Measurements from ENCODE around the gene IFNGR1. TPM values are rescaled to one million over a fixed set of nuclear protein-coding genes. Genes with fewer than 3 reads are reported as not detected.
"Not testable (repeated sequence)": the region's sequence is repeated elsewhere in the genome, so short reads cannot be mapped to it uniquely, and the experiment has no call there.

Gene IFNGR1
- polyA plus RNA-seq, 4 donors = 52.0 to 69.5 (median 57.8) TPM

DNA sequence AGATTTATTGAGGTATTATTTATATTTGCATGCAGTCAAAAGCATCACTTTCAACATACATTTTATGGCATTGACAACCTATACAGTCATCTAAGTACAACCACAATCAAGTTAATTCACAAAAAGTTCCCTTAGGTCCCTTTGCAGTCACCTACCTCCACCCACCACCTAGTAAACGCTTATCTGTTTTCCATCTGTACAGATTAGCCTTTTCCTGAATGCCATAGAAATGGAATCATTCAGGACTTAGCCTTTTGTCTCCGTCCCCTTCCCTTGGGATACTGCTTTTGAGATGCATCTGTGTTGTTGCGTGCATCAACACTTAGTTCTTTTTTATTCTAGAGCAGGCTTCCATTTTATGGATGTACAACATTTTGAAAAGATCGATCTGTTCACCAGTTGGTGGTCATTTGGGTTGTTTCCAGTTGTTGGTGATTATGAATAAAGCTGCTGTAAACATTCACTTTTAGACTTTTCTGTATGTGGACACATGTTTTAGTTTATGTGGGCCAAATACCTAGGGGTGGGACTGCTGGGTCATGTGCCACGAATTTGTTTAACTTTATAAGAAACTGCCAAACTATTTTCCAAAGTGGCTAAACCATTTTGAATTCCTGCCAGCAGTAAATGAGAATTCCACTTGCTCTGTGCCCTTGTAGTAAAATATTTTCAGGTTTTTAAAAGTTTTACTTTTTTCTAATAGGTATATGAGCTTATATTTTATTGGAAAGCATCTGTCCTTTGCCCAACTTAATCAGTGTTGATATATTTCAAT lies 17.6 kb upstream of the IFNGR1 start:
- DNase-seq (ENCODE audit: low read depth in 4 of 4, low spot score in 2 of 4) = no peak

DNA sequence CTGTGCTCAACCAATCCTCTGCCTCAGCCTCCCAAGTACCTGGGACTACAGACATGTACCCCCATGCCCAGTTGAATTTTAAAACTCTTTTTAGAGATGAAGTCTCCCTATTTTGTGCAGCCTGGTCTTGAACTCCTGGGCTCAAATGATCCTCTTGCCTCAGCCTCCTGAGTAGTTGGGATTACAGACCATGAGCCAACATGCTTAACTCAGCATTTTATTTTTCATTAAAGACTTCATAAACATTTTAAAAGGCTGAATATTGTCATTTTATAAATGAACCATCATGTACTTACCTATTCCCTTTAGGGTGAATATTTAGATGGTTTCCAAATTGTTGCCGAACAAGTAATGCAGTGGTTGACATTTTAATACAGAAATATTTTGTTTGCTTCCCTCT lies 16.5 kb upstream of the IFNGR1 start:
- DNase-seq (ENCODE audit: low read depth in 4 of 4, low spot score in 2 of 4) = no peak

DNA sequence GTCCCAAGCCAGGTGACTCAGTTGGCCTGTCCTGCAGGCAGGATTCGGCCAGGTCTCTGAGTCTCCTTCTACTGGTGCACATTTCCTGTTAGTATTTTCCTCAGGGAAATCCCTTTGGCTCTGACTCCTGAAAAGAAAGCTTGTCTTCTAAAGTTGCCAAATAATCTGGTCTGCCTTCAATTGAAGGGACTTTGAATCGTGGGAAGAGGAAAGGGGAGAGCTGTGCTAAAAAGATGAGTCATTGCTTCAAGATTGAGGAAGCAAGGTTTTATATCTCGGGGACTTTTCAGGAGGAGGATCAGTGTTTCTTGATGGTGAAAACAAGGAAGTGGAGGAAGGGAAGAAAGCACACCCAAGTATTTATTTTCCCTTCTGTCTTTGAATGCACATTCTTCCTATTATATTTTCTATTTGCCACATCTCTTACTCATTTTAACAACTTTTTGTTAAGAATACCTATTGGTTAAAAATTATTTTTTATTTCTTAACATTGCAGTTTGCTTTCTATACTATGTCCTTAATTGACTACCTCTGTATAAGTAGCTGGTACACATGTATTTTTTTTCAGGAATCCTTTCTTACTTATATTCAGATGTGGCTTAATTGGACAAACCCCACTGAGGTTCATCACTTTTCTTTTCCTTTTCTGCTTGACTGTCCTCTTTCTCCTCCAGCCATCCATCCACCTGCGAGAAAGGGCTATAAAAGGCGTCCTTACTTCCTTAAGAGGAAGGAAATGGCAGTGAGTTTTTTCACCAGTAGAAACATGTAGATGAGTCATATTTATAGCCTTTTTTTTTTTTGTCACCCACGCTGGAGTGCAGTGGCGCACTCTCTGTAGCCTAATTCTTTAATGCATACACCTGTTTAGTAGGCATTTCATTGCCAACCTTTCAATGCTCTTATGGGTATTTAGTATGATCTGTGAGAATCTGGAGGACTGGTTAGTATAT lies 15.0 kb upstream of the IFNGR1 start:
- DNase-seq (ENCODE audit: low read depth in 4 of 4, low spot score in 2 of 4) = no peak

DNA sequence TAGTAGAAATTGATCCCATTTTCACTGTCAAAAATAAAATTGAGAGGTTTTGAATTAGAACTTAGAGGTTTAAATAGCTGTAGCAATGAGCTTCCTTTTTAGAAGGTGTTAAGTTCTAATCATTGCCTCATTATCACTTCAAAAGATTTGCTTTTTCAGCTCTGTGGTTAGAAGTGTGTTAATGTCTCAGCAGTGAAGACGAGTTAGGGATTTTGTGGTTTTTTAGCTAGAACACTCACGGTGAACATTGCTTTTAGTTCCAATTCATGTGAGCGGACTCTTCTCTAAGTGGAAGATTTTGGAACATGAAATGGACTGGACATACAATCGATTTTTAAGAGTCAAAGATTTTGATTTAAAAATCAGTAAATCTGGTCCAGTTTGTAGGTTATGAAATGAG lies 12.7 kb upstream of the IFNGR1 start:
- DNase-seq (ENCODE audit: low read depth in 4 of 4, low spot score in 2 of 4) = no peak

DNA sequence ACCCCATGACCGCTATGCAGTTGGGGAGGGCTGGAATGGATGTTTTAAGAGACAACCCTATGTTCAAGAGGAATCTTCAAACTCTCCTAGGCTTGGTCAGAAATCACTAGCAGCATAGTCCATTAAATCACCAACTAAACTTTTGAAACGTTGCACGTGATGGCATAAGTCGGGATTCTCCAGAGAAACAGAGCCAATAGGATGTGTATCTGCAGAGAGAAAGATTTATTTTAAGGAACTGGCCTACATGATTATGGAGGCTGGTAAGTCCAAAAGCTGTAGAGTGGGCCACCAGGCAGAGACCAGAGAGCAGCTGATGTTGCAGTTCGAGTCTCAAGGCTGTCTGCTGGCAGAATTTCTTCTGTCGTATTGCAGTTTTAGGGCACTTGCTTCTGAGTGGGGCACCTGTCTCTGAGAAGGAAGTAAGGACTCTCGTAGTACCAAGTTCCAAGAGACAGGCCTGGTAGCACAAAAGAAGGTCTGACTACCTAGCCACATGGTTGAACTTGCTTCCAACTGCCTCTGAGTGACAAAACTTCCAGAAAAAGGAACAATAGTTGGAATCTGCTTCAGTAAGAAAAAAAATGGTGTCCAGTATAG lies 11.9 kb upstream of the IFNGR1 start:
- DNase-seq (ENCODE audit: low read depth in 4 of 4, low spot score in 2 of 4) = no peak

- DNase-seq (ENCODE audit: low read depth in 4 of 4, low spot score in 2 of 4) = no peak
These were observed 11.4 kb upstream of the IFNGR1 start for GRCh38 chr6:137230547-137230946.

GRCh38 chr6:137229075-137229759 lies 10.0 kb upstream of the IFNGR1 start:
- no peak for DNase-seq (ENCODE audit: low read depth in 4 of 4, low spot score in 2 of 4)

DNA sequence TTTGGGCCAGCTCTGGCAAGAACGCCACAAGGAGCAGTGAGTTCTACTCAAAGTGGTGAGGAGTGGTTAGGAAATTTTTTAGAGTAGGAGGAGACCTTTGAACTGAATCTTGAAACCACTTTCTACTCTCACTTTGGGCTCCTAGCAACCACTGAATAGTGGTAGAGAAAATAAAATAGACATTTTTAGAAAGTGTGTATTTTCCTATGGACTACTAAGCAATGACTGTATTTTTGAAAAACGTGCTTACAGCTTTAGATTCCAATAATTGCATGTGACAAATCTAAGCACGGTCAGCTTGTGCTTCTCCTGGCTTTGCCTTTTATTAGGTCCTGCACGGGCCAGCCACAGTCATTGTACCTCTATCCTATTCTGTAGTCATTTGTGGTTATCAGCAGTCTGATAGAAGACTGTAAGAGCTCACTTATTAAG lies 8.7 kb upstream of the IFNGR1 start:
- no peak for DNase-seq (ENCODE audit: low read depth in 4 of 4, low spot score in 2 of 4)

GRCh38 chr6:137226697-137227096 lies 7.5 kb upstream of the IFNGR1 start:
- no peak for DNase-seq (ENCODE audit: low read depth in 4 of 4, low spot score in 2 of 4)

- DNase-seq (ENCODE audit: low read depth in 4 of 4, low spot score in 2 of 4) = no peak
These were observed 5.6 kb upstream of the IFNGR1 start for GRCh38 chr6:137224799-137225198.

- no peak for DNase-seq (ENCODE audit: low read depth in 4 of 4, low spot score in 2 of 4)
These were observed 4.4 kb upstream of the IFNGR1 start for GRCh38 chr6:137223370-137224131.

DNA sequence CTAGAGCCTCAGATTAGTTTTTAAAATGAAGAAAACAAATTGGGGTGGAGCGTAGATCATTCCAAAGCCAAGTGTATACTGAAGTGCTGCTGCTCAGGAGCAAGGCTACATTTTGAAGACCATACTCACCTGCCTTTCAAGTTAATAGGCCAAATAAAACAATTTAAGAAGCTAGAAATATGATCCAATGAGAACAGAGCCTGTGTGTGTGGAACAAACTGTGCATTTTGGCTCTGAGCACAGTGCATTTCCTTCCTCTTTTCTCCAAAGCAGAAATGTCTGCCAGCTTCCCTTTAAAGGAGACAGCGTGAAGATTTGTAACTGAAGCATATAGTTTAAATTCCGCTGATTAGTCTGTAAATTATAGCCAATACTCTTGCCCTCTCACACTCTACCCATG lies 3.2 kb upstream of the IFNGR1 start:
- DNase-seq (ENCODE audit: low read depth in 4 of 4, low spot score in 2 of 4) = peak in 1 of 4 donors; percentile 9

GRCh38 chr6:137219664-137220252 lies 573 bp upstream of the IFNGR1 start:
- DNase-seq (ENCODE audit: low read depth in 4 of 4, low spot score in 2 of 4) = peak in 1 of 4 donors; percentile 50

- peak in 3 of 4 donors; percentile 30 to 52 (median 41) for DNase-seq (ENCODE audit: low read depth in 4 of 4, low spot score in 2 of 4)
These were observed 690 bp downstream of the IFNGR1 start for GRCh38 chr6:137218473-137218916.

- no peak for DNase-seq (ENCODE audit: low read depth in 4 of 4, low spot score in 2 of 4)
These were observed 1.2 kb downstream of the IFNGR1 start for GRCh38 chr6:137217801-137218472.

DNA sequence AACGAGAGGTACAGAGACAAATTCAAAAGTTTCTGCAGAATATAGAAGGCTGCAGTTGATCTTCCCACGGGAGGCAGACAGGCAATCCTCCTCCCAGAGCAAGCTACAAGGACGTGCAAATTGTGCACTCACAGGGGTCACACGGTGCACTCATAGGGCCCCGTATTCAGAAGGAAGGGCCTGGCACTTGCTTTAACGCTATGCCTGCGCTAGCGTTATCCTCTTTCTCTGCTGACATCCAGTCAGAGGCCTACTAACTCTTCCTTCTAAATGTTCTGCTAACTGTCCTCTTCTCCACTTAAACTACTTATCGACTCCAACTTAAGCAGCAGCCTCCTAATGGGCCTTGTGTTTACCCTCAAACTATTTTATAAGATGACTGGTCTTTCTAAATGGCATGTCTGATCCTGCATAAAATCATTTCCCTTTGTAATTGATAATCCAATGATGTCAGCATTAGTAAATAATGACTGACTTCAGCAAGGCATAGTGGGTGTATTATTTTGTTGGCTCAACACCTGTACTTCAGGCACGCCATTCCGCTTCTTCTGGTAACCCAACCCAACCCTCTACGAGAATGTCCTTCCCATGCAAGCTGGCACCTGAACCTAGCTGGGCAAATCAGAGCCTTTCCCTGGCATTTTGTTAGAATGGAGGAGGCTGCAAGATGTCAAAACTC lies 2.2 kb downstream of the IFNGR1 start:
- DNase-seq (ENCODE audit: low read depth in 4 of 4, low spot score in 2 of 4) = no peak

- no peak for DNase-seq (ENCODE audit: low read depth in 4 of 4, low spot score in 2 of 4)
These were observed 3.1 kb downstream of the IFNGR1 start for GRCh38 chr6:137216106-137216505.

GRCh38 chr6:137215630-137216029 lies 3.6 kb downstream of the IFNGR1 start:
- not testable (repeated sequence) for DNase-seq (ENCODE audit: low read depth in 4 of 4, low spot score in 2 of 4)
